SK-N-SH treated with all-trans-retinoic acid at 6 μM for 48 hours (cell line): ENCODE data around the gene SPON1.

Source experiments
- ARNTL ChIP-seq: fragments of 450-650 bp; formaldehyde crosslinking; IDR thresholded peaks from 2 replicates; pipeline ENCODE4 v1.5.0; 2020; ENCODE audit warnings: low read depth, mild to moderate bottlenecking, moderate library complexity, borderline replicate concordance
- ISL1 ChIP-seq: fragments of 250-450 bp; sonication (Bioruptor Pico); IDR thresholded peaks from 2 replicates; pipeline ENCODE4 v2.1.2; 2022; ENCODE audit warnings: mild to moderate bottlenecking, moderate library complexity
- ZNF8 ChIP-seq: fragments of 450-650 bp; formaldehyde crosslinking; IDR thresholded peaks from 2 replicates; pipeline ENCODE4 v1.5.0; 2020; ENCODE audit warnings: mild to moderate bottlenecking, moderate library complexity

GRCh38 chr11:14186046-14186775 is 223.7 kb downstream of the SPON1 start:
- TF ChIP-seq ARNTL, result no peak
- no peak for TF ChIP-seq ZNF8 (CRISPR knock-in tag)
- no peak for TF ChIP-seq ISL1 (CRISPR knock-in tag)
